OCI-LY7 (cell line): ENCODE results near the gene WWOX.

Experiments
- EZH2phosphoT487 ChIP-seq: fragments of 200-600 bp; sonication (generic); IDR thresholded peaks from 2 replicates; pipeline ENCODE4 v1.6.1; 2018; ENCODE audit warnings: low read depth, borderline replicate concordance, mild to moderate bottlenecking, mixed run types, antibody characterized with exemption, low read length, moderate library complexity, mixed read lengths
- TF ChIP-seq, protein P1 (sequence below): fragments of 200-600 bp; sonication (generic); conservative IDR thresholded peaks from 2 replicates; pipeline ENCODE4 v1.5.1; 2014; ENCODE audit warnings: mild to moderate bottlenecking, antibody characterized with exemption, low read length, moderate library complexity, mixed read lengths

GRCh38 chr16:78553268-78554039, 454.0 kb downstream of the WWOX start:
- TF ChIP-seq, protein P1, sequence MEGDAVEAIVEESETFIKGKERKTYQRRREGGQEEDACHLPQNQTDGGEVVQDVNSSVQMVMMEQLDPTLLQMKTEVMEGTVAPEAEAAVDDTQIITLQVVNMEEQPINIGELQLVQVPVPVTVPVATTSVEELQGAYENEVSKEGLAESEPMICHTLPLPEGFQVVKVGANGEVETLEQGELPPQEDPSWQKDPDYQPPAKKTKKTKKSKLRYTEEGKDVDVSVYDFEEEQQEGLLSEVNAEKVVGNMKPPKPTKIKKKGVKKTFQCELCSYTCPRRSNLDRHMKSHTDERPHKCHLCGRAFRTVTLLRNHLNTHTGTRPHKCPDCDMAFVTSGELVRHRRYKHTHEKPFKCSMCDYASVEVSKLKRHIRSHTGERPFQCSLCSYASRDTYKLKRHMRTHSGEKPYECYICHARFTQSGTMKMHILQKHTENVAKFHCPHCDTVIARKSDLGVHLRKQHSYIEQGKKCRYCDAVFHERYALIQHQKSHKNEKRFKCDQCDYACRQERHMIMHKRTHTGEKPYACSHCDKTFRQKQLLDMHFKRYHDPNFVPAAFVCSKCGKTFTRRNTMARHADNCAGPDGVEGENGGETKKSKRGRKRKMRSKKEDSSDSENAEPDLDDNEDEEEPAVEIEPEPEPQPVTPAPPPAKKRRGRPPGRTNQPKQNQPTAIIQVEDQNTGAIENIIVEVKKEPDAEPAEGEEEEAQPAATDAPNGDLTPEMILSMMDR = no peak
- TF ChIP-seq EZH2phosphoT487 = no peak
